Activated CD4-positive, alpha-beta T cell treated with anti-CD3 and anti-CD28 coated beads for 4 hours (primary cell): ENCODE data around the gene GLS.
A peak's percentile ranks its signal among the peaks of the same experiment; 100 is the strongest.

Experiments
- DNase-seq, 2 donors: peaks; one replicate each; pipeline ENCODE4 v3.0.0-alpha.2; 2020

The GLS gene

DNA sequence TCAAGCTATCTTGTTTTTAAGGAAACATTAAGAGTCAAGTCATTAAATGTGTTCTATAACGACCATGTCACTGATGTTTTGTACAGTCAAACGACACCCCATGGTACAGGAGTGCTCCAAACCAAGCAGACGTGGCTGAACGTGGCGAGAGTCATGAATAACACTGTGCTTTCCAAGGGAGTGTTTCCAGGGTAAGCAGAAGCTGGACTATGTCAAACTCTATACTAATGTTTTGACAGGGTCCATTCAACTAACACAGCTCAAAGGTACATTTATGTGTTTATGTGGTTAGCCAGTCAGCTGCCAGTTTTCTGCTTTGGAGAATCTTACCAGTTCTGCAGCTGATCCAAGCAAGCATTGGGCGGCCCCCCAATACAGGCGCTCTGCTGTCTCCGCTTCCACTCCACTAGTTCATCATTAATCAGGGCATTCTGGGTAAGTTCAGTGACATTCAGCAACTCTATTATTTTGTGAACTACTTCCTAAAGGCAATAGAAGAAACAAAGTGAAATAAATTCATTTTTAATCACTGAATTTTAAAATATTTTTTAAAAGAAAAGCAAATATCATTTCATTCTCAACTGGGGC is 117.0 kb downstream of the GLS start:
- DNase-seq = no peak

GRCh38 chr2:190999058-190999457 is 118.4 kb downstream of the GLS start:
- no peak for DNase-seq

- no peak for DNase-seq
These were observed 119.5 kb downstream of the GLS start for GRCh38 chr2:190999949-191000665.

- DNase-seq = no peak
These were observed 120.4 kb downstream of the GLS start for GRCh38 chr2:191001032-191001431.

GRCh38 chr2:191001624-191002023 is 121.0 kb downstream of the GLS start:
- DNase-seq = no peak

GRCh38 chr2:191003405-191004309 is 123.0 kb downstream of the GLS start:
- no peak for DNase-seq

DNA sequence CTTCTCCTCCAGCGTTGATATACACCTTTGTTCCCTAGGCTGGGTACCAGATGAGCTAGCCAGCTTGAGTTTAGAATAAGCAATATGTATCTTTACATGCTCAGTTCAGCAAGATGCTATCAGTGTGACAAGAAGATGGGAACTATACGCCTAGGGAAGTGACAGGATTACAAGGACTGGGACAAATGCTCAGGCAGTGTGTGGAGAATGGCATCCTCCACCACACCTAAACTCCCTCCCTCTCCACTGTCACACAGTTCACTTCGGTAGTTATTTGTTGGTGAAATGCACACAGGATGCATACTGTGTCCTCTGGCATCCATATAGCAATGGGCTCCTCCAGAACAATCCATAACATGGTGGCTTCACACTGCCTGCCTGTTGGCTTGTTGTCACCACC is 125.7 kb downstream of the GLS start:
- no peak for DNase-seq

- no peak for DNase-seq
These were observed 126.6 kb downstream of the GLS start for GRCh38 chr2:191006997-191007783.

DNA sequence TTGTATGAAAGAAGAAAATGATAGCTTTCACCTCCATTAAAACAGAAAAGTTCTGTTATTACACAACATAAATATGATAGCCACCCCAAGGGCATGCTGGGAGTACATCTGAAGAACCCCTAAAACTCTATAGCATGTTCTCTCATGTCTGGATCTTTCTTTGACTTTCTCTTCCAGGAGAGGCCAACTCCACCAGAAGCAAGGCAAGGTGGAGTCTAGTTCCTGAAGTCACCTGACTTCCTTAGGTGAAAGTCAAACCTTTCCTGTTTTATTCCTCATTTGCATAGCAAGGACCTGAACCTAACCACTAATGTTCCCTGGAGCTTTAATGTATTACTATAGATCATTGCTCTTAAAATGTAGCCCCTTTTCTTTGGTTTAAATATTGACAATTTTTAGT is 127.7 kb downstream of the GLS start:
- DNase-seq = no peak

GRCh38 chr2:191009541-191010374 is 129.1 kb downstream of the GLS start:
- no peak for DNase-seq

- DNase-seq = peak in 1 of 2 donors; percentile 18
These were observed 130.6 kb downstream of the GLS start for GRCh38 chr2:191010887-191011885.

DNA sequence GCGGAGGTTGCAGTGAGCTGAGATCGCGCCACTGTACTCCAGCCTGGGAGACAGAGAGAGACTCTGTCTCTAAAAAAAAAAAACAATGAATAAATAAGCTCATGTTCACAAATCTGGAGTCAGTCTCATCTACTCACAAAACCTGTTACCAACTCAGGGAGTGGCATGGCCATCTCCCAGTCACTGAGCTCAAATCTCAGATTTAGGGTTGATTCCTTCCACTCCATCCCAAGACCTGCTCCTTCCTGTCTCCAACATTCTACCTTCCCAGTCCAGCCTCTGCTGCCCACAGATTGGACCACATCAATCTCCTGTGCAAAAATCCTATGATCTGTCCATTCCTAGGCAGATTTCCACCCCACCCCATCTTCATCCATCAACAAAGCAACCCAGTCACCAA is 131.7 kb downstream of the GLS start:
- DNase-seq = no peak

DNA sequence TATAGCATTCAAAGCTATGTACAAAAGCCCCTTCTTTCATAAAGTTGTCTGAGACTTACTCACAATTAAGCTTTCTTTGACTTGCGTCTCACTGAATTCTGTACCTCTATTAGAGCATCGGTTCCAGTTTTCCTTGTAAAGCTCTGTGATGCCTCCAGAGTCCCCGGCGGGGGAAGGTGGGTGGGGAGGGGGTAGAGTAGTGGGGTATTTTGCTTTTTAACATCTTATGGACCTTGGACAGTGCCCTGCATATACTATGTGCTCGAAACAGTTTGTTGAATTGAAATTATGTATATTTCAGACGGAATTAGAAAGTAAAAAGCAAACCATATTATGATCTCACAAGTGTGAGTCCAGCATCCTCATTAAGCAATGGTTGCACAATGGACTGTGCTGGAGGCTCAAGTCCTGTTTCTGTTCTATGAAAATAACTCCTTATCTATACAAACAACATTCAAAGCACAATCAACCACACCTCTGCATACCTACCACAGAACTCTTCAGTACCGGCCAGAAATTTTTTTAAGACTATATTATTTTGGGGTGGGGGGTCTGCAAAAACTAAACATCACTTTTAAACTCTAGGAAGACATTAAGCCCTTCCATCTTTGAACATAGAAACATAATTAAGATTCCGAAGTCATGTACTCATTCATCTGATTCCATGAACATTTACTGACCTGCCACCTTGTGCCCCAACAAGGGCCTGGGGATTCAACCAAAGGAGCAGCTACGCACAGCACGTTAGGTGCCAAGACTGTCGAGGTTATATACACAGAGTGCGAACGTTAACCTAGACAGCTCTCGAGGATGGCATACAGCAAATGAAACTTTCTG is 132.4 kb downstream of the GLS start:
- DNase-seq = peak in 1 of 2 donors; percentile 29

GRCh38 chr2:191013682-191013931 is 133.0 kb downstream of the GLS start:
- no peak for DNase-seq

DNA sequence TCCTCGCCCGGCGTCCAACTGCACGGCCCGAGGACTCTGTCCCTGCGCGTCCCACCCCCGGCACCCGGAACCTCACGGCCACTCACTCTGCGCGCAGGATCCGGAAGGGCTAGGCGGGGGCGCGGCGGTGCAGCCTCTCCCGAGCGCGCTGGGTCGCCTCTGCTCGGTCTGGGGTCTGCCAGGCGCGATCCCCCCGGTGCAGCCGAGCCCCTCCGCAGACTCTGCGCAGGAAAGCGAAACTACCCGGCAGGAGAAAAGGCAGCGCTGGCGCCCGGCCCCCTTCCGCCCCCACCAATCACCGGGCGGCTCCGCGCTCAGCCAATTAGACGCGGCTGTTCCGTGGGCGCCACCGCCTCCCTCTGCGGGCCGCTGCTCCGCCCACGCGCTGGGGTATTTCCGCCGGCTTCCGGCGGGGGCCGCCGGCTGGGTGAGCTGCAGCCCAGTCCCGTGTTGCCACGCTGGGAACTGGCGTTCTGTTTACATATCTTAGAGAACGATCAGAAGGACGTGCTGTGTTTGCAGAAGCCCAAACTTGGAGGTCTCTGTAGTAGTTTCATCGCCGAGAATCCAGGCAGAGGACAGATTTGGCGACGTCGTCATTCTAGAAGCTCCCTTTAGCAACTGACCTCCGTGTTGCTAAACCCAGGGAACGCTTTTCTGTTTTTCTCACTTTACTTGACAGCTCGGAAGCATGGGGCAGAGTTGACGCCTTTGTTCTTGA is 133.5 kb downstream of the GLS start, which contains the start of gene STAT1:
STAT1 (minus strand) TSS at position 240 of the 721 bp plus-strand sequence. CDS start 4,168 bp downstream, outside the sequence.
- peak; percentile 97 for DNase-seq

- DNase-seq = no peak
These were observed 134.0 kb downstream of the GLS start for GRCh38 chr2:191014653-191015020.
